Effector memory CD4-positive, alpha-beta T cell (primary cell): Measurements from ENCODE around the gene LMLN.
"Not testable (repeated sequence)": the region's sequence is repeated elsewhere in the genome, so short reads cannot be mapped to it uniquely, and the experiment has no call there.

Experiments used
- DNase-seq, 3 donors: peaks; one replicate each; pipeline ENCODE4 v3.0.0-alpha.2; 2020
- H3K27ac ChIP-seq: 2 replicates; pipeline ENCODE4 v1.7.0; 2013; ENCODE audit warnings: mild to moderate bottlenecking, low read length, moderate library complexity; ENCODE audit not compliant: insufficient read depth, poor library complexity, severe bottlenecking
- H3K27me3 ChIP-seq: replicated peaks from 2 replicates; pipeline ENCODE4 v1.7.0; 2013; ENCODE audit warnings: mild to moderate bottlenecking, low read length; ENCODE audit not compliant: insufficient read depth, control insufficient read depth, poor library complexity, severe bottlenecking
- H3K36me3 ChIP-seq: 2 replicates; pipeline ENCODE4 v1.7.0; 2013; ENCODE audit warnings: mild to moderate bottlenecking, low read length, moderate library complexity; ENCODE audit not compliant: control insufficient read depth, insufficient read depth
- H3K4me1 ChIP-seq: 2 replicates; pipeline ENCODE4 v1.7.0; 2013; ENCODE audit warnings: low read length, mild to moderate bottlenecking; ENCODE audit not compliant: control insufficient read depth, insufficient read depth, poor library complexity, severe bottlenecking
- H3K4me3 ChIP-seq: 2 replicates; pipeline ENCODE4 v1.7.0; 2013; ENCODE audit warnings: low read length, low read depth, mild to moderate bottlenecking; ENCODE audit not compliant: insufficient read depth, poor library complexity, severe bottlenecking
- H3K9me3 ChIP-seq: 2 replicates; pipeline ENCODE4 v1.7.0; 2013; ENCODE audit warnings: mild to moderate bottlenecking, low read length, moderate library complexity; ENCODE audit not compliant: control insufficient read depth

Gene LMLN

DNA sequence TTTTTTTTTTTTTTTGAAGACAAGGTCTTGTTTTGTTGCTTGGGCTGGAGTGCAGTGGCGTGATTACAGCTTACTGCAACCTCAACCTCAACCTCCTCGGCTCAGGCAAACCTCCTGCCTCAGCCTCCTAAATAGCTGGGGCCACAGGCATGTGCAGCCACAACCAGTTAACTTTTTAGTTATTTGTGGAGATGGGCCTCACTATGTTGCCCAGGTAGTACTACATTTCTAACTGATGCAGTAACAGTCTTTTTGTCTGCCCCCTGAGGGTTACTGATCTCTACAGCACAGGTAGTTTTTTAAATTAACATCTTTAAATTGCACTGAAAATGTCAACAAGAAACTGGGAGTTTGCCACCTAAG, 3.4 kb upstream of the LMLN start:
- no peaks in the 10 kb centered on the region for H3K9me3 ChIP-seq
- no peak overlapping the region for H3K27ac ChIP-seq
- no peak for DNase-seq
- no peaks in the 10 kb centered on the region for H3K27me3 ChIP-seq
- H3K36me3 ChIP-seq: peaks cover 48% of the 10 kb centered on the region
- H3K4me3 ChIP-seq: no peak overlapping the region
- peaks cover 19% of the 10 kb centered on the region for H3K4me1 ChIP-seq

DNA sequence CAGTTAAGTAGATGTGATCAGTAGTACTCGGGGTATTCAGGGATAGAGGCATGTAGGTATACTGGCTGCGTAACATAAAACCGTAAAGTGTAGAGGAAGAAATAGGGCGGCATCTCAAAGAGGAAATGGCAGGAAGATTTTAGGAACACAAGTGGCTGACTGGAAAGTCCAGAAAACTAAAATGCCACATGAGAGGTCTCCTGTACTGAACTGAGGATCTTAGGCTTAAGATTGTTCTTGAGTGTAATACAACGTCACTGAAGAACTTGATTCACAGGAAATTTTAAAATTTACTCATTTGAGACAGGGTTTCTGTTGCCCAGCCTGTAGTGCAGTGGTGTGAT, 2.3 kb upstream of the LMLN start:
- Histone ChIP-seq H3K27ac (no peak overlapping the region), H3K4me1 (peaks cover 24% of the 10 kb centered on the region)

GRCh38 chr3:197958346-197958745, 1.7 kb upstream of the LMLN start:
- Histone ChIP-seq H3K4me3 (no peak overlapping the region), H3K36me3 (peaks cover 36% of the 10 kb centered on the region), H3K27ac (no peak overlapping the region), H3K9me3 (no peaks in the 10 kb centered on the region), H3K27me3 (no peaks in the 10 kb centered on the region), H3K4me1 (peaks cover 24% of the 10 kb centered on the region)
- no peak for DNase-seq

More for the DNA sequence above, 2.3 kb upstream of the LMLN start:
- Histone ChIP-seq H3K36me3 (peaks cover 42% of the 10 kb centered on the region), H3K9me3 (no peaks in the 10 kb centered on the region), H3K27me3 (no peaks in the 10 kb centered on the region), H3K4me3 (no peak overlapping the region)
- no peak for DNase-seq

DNA sequence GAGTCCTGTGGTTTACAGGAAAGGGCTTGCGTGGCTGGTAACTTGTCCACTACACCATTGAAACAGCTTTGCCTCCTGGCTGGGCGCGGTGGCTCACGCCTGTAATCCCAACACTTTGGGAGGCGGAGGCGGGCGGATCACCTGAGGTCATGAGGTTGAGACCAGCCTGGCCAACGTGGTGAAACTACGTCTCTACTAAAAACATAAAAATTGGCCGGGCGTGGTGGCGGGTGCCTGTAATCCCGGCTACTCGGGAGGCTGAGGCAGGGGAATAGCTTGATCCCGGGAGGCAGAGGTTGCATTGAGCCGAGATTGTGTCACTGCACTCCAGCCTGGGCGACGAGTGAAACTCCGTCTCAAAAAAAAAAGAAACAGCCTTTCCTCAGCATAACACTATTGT, 1.2 kb upstream of the LMLN start:
- H3K27me3 ChIP-seq, H3K9me3 ChIP-seq, DNase-seq, H3K4me3 ChIP-seq: not testable (repeated sequence)
- peaks cover 24% of the 10 kb centered on the region for H3K4me1 ChIP-seq
- H3K36me3 ChIP-seq: peaks cover 31% of the 10 kb centered on the region
- H3K27ac ChIP-seq: peak overlapping the region; percentile 60

DNA sequence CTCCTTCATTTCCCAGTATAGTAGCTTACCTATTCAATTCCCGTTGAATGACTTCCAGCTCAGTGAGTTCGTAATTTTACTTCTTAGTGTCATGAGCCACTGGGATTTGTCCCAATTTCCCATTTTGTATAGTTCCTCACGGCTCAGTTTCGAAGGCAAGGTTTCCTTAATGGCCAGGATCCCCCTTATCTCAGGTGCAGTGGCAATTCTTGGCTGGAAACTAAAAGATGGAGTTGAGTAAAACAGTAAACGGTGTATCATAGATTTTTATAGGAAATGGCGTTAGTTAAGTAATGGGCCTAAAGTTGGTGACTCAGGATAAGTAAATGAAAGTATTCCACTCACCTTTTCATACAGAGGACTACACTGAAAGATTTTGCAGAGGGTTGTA, 522 bp upstream of the LMLN start:
- Histone ChIP-seq H3K9me3 (no peaks in the 10 kb centered on the region), H3K27me3 (no peaks in the 10 kb centered on the region), H3K4me1 (peaks cover 24% of the 10 kb centered on the region), H3K4me3 (peak overlapping the region; percentile 94), H3K27ac (peak overlapping the region; percentile 60), H3K36me3 (peaks cover 25% of the 10 kb centered on the region)
- DNase-seq: no peak

DNA sequence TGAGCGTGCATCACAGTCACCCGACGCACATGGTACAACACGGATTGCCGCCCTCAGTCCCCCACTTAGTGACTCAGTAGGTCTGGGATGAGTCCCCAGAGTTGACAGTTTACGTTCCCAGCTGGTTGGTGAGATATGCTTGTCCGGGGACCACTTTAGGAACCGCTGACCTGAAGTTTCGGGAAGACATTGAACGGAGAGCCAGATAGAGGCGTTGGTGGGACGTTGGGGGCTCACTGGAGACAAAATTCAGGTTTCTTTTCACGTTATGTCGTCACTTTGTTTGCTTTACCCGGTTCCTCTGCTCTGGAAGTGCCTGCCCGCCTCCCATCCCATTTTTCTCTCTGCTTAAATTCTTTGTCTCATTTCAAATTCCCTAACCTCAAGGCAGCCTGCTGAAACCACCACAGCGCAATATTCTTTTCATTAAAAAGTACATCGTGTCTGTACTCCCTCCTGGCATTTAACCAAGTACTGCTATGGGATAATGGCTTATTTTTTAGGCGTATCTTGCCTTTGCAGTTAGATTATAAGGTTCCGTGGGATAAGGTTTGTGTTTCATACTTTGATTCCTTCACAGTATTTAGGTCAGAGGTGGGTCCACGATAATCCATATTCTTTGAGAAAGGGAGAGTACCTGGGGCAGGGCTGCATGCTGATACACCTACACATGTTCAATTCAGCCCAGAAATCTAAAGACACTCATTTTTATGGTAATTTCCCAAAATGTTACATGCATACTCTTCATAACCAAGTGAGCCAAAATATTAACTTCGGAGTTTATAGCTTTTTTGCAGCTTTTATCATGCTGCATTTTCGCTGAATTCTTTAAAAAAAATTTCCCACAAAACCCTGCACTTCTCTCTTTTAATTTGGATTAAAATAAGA, 921 bp downstream of the LMLN start:
- Histone ChIP-seq H3K27ac (peak overlapping the region; percentile 88), H3K4me1 (peaks cover 24% of the 10 kb centered on the region)

GRCh38 chr3:197961582-197961945, 1.5 kb downstream of the LMLN start:
- Histone ChIP-seq H3K9me3 (no peaks in the 10 kb centered on the region), H3K4me1 (peaks cover 24% of the 10 kb centered on the region), H3K27ac (no peak overlapping the region), H3K4me3 (no peak overlapping the region), H3K27me3 (no peaks in the 10 kb centered on the region), H3K36me3 (peaks cover 4% of the 10 kb centered on the region)
- no peak for DNase-seq

More for the DNA sequence above, 921 bp downstream of the LMLN start:
- Histone ChIP-seq H3K27me3 (no peaks in the 10 kb centered on the region), H3K36me3 (peaks cover 10% of the 10 kb centered on the region), H3K9me3 (no peaks in the 10 kb centered on the region), H3K4me3 (peak overlapping the region; percentile 94)
- DNase-seq: no peak

- Histone ChIP-seq H3K36me3 (no peaks in the 10 kb centered on the region), H3K4me3 (no peak overlapping the region), H3K27me3 (no peaks in the 10 kb centered on the region), H3K4me1 (peaks cover 24% of the 10 kb centered on the region), H3K27ac (no peak overlapping the region), H3K9me3 (no peaks in the 10 kb centered on the region)
- no peak for DNase-seq
Measured at GRCh38 chr3:197963019-197963637, 3.1 kb downstream of the LMLN start.

- H3K27ac ChIP-seq, H3K36me3 ChIP-seq, H3K4me3 ChIP-seq, DNase-seq, H3K27me3 ChIP-seq, H3K9me3 ChIP-seq, H3K4me1 ChIP-seq: not testable (repeated sequence)
Measured at GRCh38 chr3:197967337-197967989, 7.4 kb downstream of the LMLN start.

- no peak overlapping the region for H3K27ac ChIP-seq
- no peak for DNase-seq
- no peaks in the 10 kb centered on the region for H3K9me3 ChIP-seq
- no peaks in the 10 kb centered on the region for H3K4me1 ChIP-seq
- H3K27me3 ChIP-seq: no peaks in the 10 kb centered on the region
- H3K36me3 ChIP-seq: no peaks in the 10 kb centered on the region
- no peak overlapping the region for H3K4me3 ChIP-seq
Measured at GRCh38 chr3:197970588-197970987, 10.6 kb downstream of the LMLN start.
